ENCODE data around the gene BIK.
A peak's percentile ranks its signal among the peaks of the same experiment; 100 is the strongest.

BIK gene

DNA sequence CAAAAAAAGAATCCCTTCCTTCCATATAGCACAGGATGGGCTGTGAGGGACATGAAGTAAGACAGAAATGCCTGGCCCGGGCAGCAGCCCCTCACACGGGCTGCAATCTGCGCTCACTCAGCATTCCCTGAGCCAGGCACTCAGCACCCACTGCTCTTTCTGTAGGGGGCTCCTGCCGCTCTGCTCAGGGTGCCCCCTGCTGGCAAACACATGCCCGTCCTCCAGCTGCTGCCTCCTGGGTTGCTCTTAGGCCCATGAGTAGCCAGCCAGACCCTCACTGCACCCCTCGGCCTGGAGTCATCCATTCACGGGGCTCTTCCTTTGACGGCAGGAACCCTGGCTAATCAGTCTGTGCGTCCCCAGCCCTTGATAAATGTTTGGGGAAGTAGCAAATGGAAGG lies 25.7 kb downstream of the BIK start:
- H3K9ac ChIP-seq (ENCODE audit: low read length): no peak overlapping the region
- H3K4me3 ChIP-seq (ENCODE audit: low read length): no peak overlapping the region
- TF ChIP-seq, protein P1, sequence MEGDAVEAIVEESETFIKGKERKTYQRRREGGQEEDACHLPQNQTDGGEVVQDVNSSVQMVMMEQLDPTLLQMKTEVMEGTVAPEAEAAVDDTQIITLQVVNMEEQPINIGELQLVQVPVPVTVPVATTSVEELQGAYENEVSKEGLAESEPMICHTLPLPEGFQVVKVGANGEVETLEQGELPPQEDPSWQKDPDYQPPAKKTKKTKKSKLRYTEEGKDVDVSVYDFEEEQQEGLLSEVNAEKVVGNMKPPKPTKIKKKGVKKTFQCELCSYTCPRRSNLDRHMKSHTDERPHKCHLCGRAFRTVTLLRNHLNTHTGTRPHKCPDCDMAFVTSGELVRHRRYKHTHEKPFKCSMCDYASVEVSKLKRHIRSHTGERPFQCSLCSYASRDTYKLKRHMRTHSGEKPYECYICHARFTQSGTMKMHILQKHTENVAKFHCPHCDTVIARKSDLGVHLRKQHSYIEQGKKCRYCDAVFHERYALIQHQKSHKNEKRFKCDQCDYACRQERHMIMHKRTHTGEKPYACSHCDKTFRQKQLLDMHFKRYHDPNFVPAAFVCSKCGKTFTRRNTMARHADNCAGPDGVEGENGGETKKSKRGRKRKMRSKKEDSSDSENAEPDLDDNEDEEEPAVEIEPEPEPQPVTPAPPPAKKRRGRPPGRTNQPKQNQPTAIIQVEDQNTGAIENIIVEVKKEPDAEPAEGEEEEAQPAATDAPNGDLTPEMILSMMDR (IDR thresholded peaks at IDR 0.05; ENCODE audit: low read length): peak; percentile 56
- no peak for TF ChIP-seq EZH2phosphoT487 (IDR thresholded peaks at IDR 0.05; ENCODE audit: low read length)
- H3K4me2 ChIP-seq (ENCODE audit: low read depth, low read length): no peak overlapping the region
- H3K79me2 ChIP-seq (ENCODE audit: low read length): peaks cover 13% of the 10 kb centered on the region
- no peaks in the 10 kb centered on the region for H3K27me3 ChIP-seq (replicated peaks; ENCODE audit: insufficient read depth, low read length)
- no peaks in the 10 kb centered on the region for H3F3A ChIP-seq (ENCODE audit: insufficient read depth, low read length)
- H3K27ac ChIP-seq (ENCODE audit: low read length): no peak overlapping the region
- H3K36me3 ChIP-seq (replicated peaks; ENCODE audit: insufficient read depth, low read length): peaks cover 5% of the 10 kb centered on the region; the same call in 1 of the 2 replicates
- no peaks in the 10 kb centered on the region for H3K4me1 ChIP-seq (ENCODE audit: low read length)
- no peaks in the 10 kb centered on the region for H3K9me2 ChIP-seq (replicated peaks; ENCODE audit: insufficient read depth, low read length)
- no peak for DNase-seq
- H3K9me3 ChIP-seq (replicated peaks; ENCODE audit: insufficient read depth, low read length): no peaks in the 10 kb centered on the region
- no peaks in the 10 kb centered on the region for H4K20me1 ChIP-seq (ENCODE audit: insufficient read depth, low read length)
- no peak overlapping the region for H2AFZ ChIP-seq (ENCODE audit: low read length)

DNA sequence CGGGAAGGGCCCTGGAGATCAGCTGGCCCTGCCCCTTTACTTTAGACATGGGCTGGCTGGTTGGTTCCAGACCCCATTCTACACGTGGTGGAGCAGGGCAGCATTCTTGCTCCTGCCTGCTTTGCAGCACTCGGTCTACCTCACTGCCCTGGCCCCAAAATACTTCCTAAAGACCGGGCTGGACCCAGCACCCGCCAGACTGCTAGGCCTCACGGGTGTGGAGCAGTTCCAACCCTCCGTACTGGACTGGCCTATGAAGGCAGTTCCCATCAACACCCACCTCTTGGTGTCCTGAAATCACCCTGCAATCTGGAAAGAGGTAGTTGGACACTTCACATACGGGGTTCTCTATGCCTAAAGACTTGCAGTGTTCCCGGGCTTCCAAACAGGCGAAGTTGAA lies 26.3 kb downstream of the BIK start:
- H3K36me3 ChIP-seq (replicated peaks; ENCODE audit: insufficient read depth, low read length): peaks cover 5% of the 10 kb centered on the region; the same call in 1 of the 2 replicates
- no peaks in the 10 kb centered on the region for H3K4me1 ChIP-seq (ENCODE audit: low read length)
- no peak overlapping the region for H2AFZ ChIP-seq (ENCODE audit: low read length)
- no peak overlapping the region for H3K9ac ChIP-seq (ENCODE audit: low read length)
- H3F3A ChIP-seq (ENCODE audit: insufficient read depth, low read length): no peaks in the 10 kb centered on the region
- DNase-seq: no peak
- TF ChIP-seq EZH2 (optimal IDR thresholded peaks at IDR 0.05; ENCODE audit: low read depth, low read length) (no peak), EZH2phosphoT487 (IDR thresholded peaks at IDR 0.05; ENCODE audit: low read length) (no peak)
- TF ChIP-seq, protein P1 (IDR thresholded peaks at IDR 0.05; ENCODE audit: low read length): no peak
- H4K20me1 ChIP-seq (ENCODE audit: insufficient read depth, low read length): no peaks in the 10 kb centered on the region
- H3K4me2 ChIP-seq (ENCODE audit: low read depth, low read length): no peak overlapping the region
- no peaks in the 10 kb centered on the region for H3K9me3 ChIP-seq (replicated peaks; ENCODE audit: insufficient read depth, low read length)
- no peak overlapping the region for H3K27ac ChIP-seq (ENCODE audit: low read length)
- no peaks in the 10 kb centered on the region for H3K9me2 ChIP-seq (replicated peaks; ENCODE audit: insufficient read depth, low read length)
- no peak overlapping the region for H3K4me3 ChIP-seq (ENCODE audit: low read length)
- H3K79me2 ChIP-seq (ENCODE audit: low read length): peaks cover 17% of the 10 kb centered on the region
- no peaks in the 10 kb centered on the region for H3K27me3 ChIP-seq (replicated peaks; ENCODE audit: insufficient read depth, low read length)

DNA sequence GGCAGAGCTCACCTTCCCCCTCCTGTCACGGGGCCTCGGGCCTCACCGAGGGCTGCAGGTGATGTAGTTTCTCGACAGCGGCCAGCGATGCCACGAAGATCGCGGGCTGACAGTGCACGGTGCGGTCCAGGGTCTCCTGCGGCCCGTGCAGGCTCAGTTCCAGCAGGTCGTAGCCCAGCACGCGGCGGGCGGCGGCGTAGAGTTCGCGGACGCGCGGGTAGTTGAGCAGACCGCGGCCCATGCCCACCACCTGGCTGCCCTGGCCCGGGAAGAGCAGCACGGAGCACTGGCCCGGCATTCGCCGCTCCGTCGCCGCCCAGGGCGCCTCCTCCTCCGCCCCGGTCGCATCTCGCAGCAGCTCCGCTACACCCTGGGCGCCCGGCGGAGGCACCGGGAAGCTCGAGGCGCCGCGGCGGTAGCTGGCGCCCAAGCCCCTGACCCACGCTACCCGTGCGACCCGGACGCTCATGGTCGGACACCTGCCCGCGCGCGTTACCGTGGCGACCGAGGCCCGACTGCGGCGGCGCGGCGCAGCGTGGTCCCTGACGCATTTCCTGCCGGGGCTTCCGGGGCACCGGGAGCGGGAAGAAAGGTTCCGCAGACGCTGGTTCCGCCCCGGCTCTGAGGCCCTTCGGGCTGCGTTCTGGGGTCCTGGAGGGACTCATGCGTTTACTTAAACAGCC lies 32.5 kb downstream of the BIK start, which contains the start of gene MCAT:
MCAT (minus strand) TSS at position 519 of the 683 bp plus-strand sequence; CDS start at position 469, 50 bp downstream.
- Histone ChIP-seq H3K27ac (ENCODE audit: low read length) (peak within 1 kb of the TSS; percentile 71), H3K4me1 (ENCODE audit: low read length) (peaks cover 3% of the 10 kb centered on the region; the same call in 1 of the 2 replicates)
- peak; percentile 89 for DNase-seq

More for the DNA sequence above, 32.5 kb downstream of the BIK start, which contains the start of gene MCAT:
- H3K4me3 ChIP-seq (ENCODE audit: low read length): peak within 1 kb of the TSS; percentile 99
- H3K27me3 ChIP-seq (replicated peaks; ENCODE audit: insufficient read depth, low read length): no peaks in the 10 kb centered on the region
- TF ChIP-seq, protein P1 (IDR thresholded peaks at IDR 0.05; ENCODE audit: low read length): no peak
- no peak for TF ChIP-seq EZH2 (optimal IDR thresholded peaks at IDR 0.05; ENCODE audit: low read depth, low read length)
- peaks cover 27% of the 10 kb centered on the region for H3K79me2 ChIP-seq (ENCODE audit: low read length)
- peaks cover 5% of the 10 kb centered on the region; the same call in 1 of the 2 replicates for H3K36me3 ChIP-seq (replicated peaks; ENCODE audit: insufficient read depth, low read length)
- peaks cover 8% of the 10 kb centered on the region for H3F3A ChIP-seq (ENCODE audit: insufficient read depth, low read length)
- H3K9me2 ChIP-seq (replicated peaks; ENCODE audit: insufficient read depth, low read length): no peaks in the 10 kb centered on the region
- H2AFZ ChIP-seq (ENCODE audit: low read length): peak within 1 kb of the TSS; percentile 63
- H3K9ac ChIP-seq (ENCODE audit: low read length): peak within 1 kb of the TSS; percentile 94
- no peaks in the 10 kb centered on the region for H3K9me3 ChIP-seq (replicated peaks; ENCODE audit: insufficient read depth, low read length)
- H3K4me2 ChIP-seq (ENCODE audit: low read depth, low read length): peak within 1 kb of the TSS; percentile 68
- H4K20me1 ChIP-seq (ENCODE audit: insufficient read depth, low read length): no peaks in the 10 kb centered on the region

All from MM.1S (cell line).